ENCODE data around the gene CSMD2.

GRCh38 chr1:33653226-33653625, 511.8 kb downstream of the CSMD2 start:
- TF ChIP-seq CTCF (conservative IDR thresholded peaks at IDR 0.05; ENCODE audit: low read depth, low read length) (no peak), EZH2 (IDR thresholded peaks at IDR 0.05; ENCODE audit: borderline replicate concordance, low read depth, low read length, poor library complexity, severe bottlenecking) (no peak)
